GM23338 (cell line): ENCODE data around the gene SLC7A14. TPM values are rescaled to one million over a fixed set of nuclear protein-coding genes. Genes with fewer than 3 reads are reported as not detected.

Experiments
- ATAC-seq: fragments of 200-7000 bp; cut with Tn5 transposase; 3 replicates; pipeline ENCODE4 v1.9.1; 2020
- DNase-seq: peaks from one replicate; pipeline ENCODE4 v3.0.0-alpha.2; 2015; ENCODE audit warnings: low spot score
- H2AFZ ChIP-seq: fragments of 200-600 bp; sonication (generic); 2 replicates; pipeline ENCODE4 v1.8.0; 2016; ENCODE audit warnings: antibody characterized with exemption, mild to moderate bottlenecking, moderate library complexity
- H3F3A ChIP-seq: fragments of 200-600 bp; sonication (generic); replicated peaks from 2 replicates; pipeline ENCODE4 v1.8.0; 2017; ENCODE audit warnings: antibody characterized with exemption, mixed run types, low read depth
- H3K27ac ChIP-seq: fragments of 200-600 bp; sonication (generic); 2 replicates; pipeline ENCODE4 v1.6.1; 2016; ENCODE audit warnings: low read depth
- H3K27me3 ChIP-seq: fragments of 200-600 bp; sonication (generic); 2 replicates; pipeline ENCODE4 v1.8.0; 2016; ENCODE audit warnings: mild to moderate bottlenecking, mixed run types, moderate library complexity; ENCODE audit not compliant: insufficient read depth
- H3K36me3 ChIP-seq: fragments of 200-600 bp; sonication (generic); 2 replicates; pipeline ENCODE4 v1.8.0; 2016; ENCODE audit warnings: mild to moderate bottlenecking; ENCODE audit not compliant: insufficient read depth
- H3K4me1 ChIP-seq: fragments of 200-600 bp; sonication (generic); 2 replicates; pipeline ENCODE4 v1.8.0; 2016; ENCODE audit warnings: mild to moderate bottlenecking, moderate library complexity; ENCODE audit not compliant: insufficient read depth
- H3K4me2 ChIP-seq: fragments of 200-600 bp; sonication (generic); 2 replicates; pipeline ENCODE4 v1.7.1; 2017; ENCODE audit warnings: mixed run types
- H3K4me3 ChIP-seq: fragments of 200-600 bp; sonication (generic); 2 replicates; pipeline ENCODE4 v1.6.1; 2016; ENCODE audit warnings: mixed run types
- H3K79me2 ChIP-seq: fragments of 200-600 bp; sonication (generic); replicated peaks from 2 replicates; pipeline ENCODE4 v1.8.0; 2017; ENCODE audit warnings: mild to moderate bottlenecking; ENCODE audit not compliant: insufficient read depth
- H3K9me2 ChIP-seq: fragments of 200-600 bp; sonication (generic); 2 replicates; pipeline ENCODE4 v1.8.0; 2017; ENCODE audit not compliant: insufficient read depth
- H4K20me1 ChIP-seq: fragments of 200-600 bp; sonication (generic); replicated peaks from 2 replicates; pipeline ENCODE4 v1.8.0; 2017; ENCODE audit warnings: mild to moderate bottlenecking; ENCODE audit not compliant: insufficient read depth
- H3K27ac Mint-ChIP-seq: 2 replicates; pipeline ENCODE4 v1.8.0; 2020; ENCODE audit warnings: inconsistent platforms, mild to moderate bottlenecking, moderate library complexity, mixed read lengths
- H3K27me3 Mint-ChIP-seq: 3 replicates; pipeline ENCODE4 v1.8.0; 2022; ENCODE audit warnings: low read depth, mild to moderate bottlenecking, moderate library complexity, mixed read lengths, inconsistent platforms; ENCODE audit not compliant: insufficient read depth, poor library complexity
- H3K36me3 Mint-ChIP-seq: 3 replicates; pipeline ENCODE4 v1.8.0; 2021; ENCODE audit warnings: low read depth, mild to moderate bottlenecking, inconsistent platforms, moderate library complexity, mixed read lengths
- H3K4me1 Mint-ChIP-seq: 3 replicates; pipeline ENCODE4 v1.8.0; 2020; ENCODE audit warnings: mild to moderate bottlenecking, inconsistent platforms, mixed read lengths
- H3K4me3 Mint-ChIP-seq: 3 replicates; pipeline ENCODE4 v1.8.0; 2021; ENCODE audit warnings: moderate library complexity, mild to moderate bottlenecking, inconsistent platforms, mixed read lengths
- H3K9me3 Mint-ChIP-seq: 3 replicates; pipeline ENCODE4 v1.8.0; 2020; ENCODE audit warnings: moderate library complexity, mild to moderate bottlenecking, inconsistent platforms, mixed read lengths
- CREB1 ChIP-seq: fragments of 250-450 bp; sonication (Bioruptor Pico); IDR thresholded peaks from 2 replicates; pipeline ENCODE4 v1.5.0; 2020; ENCODE audit warnings: low read depth, mild to moderate bottlenecking, moderate library complexity
- EZH2 ChIP-seq: fragments of 200-600 bp; sonication (generic); IDR thresholded peaks from one replicate; pipeline ENCODE4 v1.8.0; 2017; ENCODE audit warnings: antibody characterized with exemption, mild to moderate bottlenecking, low read depth; ENCODE audit not compliant: unreplicated experiment
- EZH2phosphoT487 ChIP-seq: fragments of 200-600 bp; sonication (generic); IDR thresholded peaks from one replicate; pipeline ENCODE4 v1.8.1; 2018; ENCODE audit warnings: antibody characterized with exemption; ENCODE audit not compliant: unreplicated experiment
- JUNB ChIP-seq: IDR thresholded peaks from one replicate; pipeline ENCODE4 v1.6.1; 2016; ENCODE audit warnings: antibody characterized with exemption; ENCODE audit not compliant: unreplicated experiment
- NANOG ChIP-seq: IDR thresholded peaks from 2 replicates; pipeline ENCODE4 v1.6.1; 2016; ENCODE audit warnings: antibody characterized with exemption, borderline replicate concordance
- STAT1 ChIP-seq: IDR thresholded peaks from one replicate; pipeline ENCODE4 v1.6.1; 2016; ENCODE audit warnings: antibody characterized with exemption; ENCODE audit not compliant: unreplicated experiment
- ZNF114 ChIP-seq: fragments of 250-450 bp; sonication (Bioruptor Pico); IDR thresholded peaks from 2 replicates; pipeline ENCODE4 v1.5.0; 2020; ENCODE audit warnings: mild to moderate bottlenecking, moderate library complexity
- ZNF331 ChIP-seq: fragments of 250-450 bp; sonication (Bioruptor Pico); IDR thresholded peaks from 2 replicates; pipeline ENCODE4 v1.5.0; 2020; ENCODE audit warnings: low read depth, mild to moderate bottlenecking, moderate library complexity
- polyA plus RNA-seq: library from polyadenylated mRNA; unstranded; fragments of >200 nt; fragmentation: Nextera tagmentation; extraction: Ambion mirVana; gene quantifications from 2 replicates; pipeline ENCODE4 v1.2.1, GENCODE V29; 2016
- total RNA-seq: library from RNA; depleted of rRNA; stranded (reverse); fragments of >200 nt; shearing (Covaris generic); gene quantifications from 2 replicates; pipeline ENCODE4 v1.2.3, GENCODE V29; 2014
- TF ChIP-seq, protein P1 (sequence below), 2 experiments: fragments of 200-600 bp in 1 of 2; sonication (generic) in 1 of 2; conservative IDR thresholded peaks; 2 replicates each; pipeline versions ENCODE4 v1.5.1 to v1.6.1; 2016 to 2017; ENCODE audit warnings: antibody characterized with exemption in 2 of 2, low read depth in 2 of 2, mild to moderate bottlenecking in 2 of 2, moderate library complexity in 1 of 2
- TF ChIP-seq, protein P2 (sequence below): IDR thresholded peaks from one replicate; pipeline ENCODE4 v1.6.1; 2018; ENCODE audit warnings: antibody characterized with exemption; ENCODE audit not compliant: unreplicated experiment
- TF ChIP-seq, protein P3 (sequence below): IDR thresholded peaks from 2 replicates; pipeline ENCODE4 v1.6.1; 2016; ENCODE audit warnings: antibody characterized with exemption

Gene SLC7A14
- total and polyA plus RNA-seq, 2 experiments from 2014 or later = 0.49 to 0.82 TPM

DNA sequence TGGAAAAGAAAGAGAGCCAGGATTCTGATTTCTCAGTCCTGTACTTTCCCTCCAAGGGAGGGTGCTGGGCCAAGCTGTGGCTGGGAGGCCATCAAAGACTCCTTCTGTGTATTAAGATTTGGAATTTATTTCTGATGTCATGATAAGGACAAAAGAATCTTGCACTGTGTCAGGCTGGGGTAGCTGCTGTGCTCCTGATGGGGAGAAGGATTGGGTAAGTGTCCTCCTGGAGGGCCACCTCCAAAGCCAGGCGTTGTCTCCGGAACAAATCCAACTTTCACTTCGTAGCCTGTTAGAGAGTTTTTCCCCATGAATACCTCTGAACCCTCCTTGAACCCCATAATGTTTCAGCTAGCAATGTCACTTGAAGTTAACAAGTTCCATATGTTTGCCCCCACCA lies 137.3 kb downstream of the SLC7A14 start:
- H3K27me3 Mint-ChIP-seq = peaks cover 5% of the 10 kb centered on the region
- no peak overlapping the region for H3K4me2 ChIP-seq

More for the DNA sequence above, 137.3 kb downstream of the SLC7A14 start:
- H3K36me3 Mint-ChIP-seq = no peaks in the 10 kb centered on the region
- no peaks in the 10 kb centered on the region for H3K9me3 Mint-ChIP-seq
- no peak overlapping the region for H3K4me3 ChIP-seq
- H3K27ac Mint-ChIP-seq = no peak overlapping the region
- H4K20me1 ChIP-seq = no peaks in the 10 kb centered on the region
- H3K27ac ChIP-seq = no peak overlapping the region
- peak overlapping the region; percentile 56; the same call in 1 of the 2 replicates for H2AFZ ChIP-seq
- H3K4me1 Mint-ChIP-seq = peaks cover 4% of the 10 kb centered on the region
- DNase-seq = no peak
- no peaks in the 10 kb centered on the region for H3K79me2 ChIP-seq
- no peaks in the 10 kb centered on the region for H3K9me2 ChIP-seq
- H3K4me1 ChIP-seq = peaks cover 4% of the 10 kb centered on the region
- ATAC-seq = no peak
- no peak overlapping the region for H3K4me3 Mint-ChIP-seq
- no peak for TF ChIP-seq EZH2phosphoT487
- TF ChIP-seq, protein P1, sequence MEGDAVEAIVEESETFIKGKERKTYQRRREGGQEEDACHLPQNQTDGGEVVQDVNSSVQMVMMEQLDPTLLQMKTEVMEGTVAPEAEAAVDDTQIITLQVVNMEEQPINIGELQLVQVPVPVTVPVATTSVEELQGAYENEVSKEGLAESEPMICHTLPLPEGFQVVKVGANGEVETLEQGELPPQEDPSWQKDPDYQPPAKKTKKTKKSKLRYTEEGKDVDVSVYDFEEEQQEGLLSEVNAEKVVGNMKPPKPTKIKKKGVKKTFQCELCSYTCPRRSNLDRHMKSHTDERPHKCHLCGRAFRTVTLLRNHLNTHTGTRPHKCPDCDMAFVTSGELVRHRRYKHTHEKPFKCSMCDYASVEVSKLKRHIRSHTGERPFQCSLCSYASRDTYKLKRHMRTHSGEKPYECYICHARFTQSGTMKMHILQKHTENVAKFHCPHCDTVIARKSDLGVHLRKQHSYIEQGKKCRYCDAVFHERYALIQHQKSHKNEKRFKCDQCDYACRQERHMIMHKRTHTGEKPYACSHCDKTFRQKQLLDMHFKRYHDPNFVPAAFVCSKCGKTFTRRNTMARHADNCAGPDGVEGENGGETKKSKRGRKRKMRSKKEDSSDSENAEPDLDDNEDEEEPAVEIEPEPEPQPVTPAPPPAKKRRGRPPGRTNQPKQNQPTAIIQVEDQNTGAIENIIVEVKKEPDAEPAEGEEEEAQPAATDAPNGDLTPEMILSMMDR (conservative IDR thresholded peaks at IDR 0.05; ENCODE audit: low read depth in 2 of 2) = no peak
- no peak for TF ChIP-seq ZNF114 (CRISPR knock-in tag)
- TF ChIP-seq, protein P2, sequence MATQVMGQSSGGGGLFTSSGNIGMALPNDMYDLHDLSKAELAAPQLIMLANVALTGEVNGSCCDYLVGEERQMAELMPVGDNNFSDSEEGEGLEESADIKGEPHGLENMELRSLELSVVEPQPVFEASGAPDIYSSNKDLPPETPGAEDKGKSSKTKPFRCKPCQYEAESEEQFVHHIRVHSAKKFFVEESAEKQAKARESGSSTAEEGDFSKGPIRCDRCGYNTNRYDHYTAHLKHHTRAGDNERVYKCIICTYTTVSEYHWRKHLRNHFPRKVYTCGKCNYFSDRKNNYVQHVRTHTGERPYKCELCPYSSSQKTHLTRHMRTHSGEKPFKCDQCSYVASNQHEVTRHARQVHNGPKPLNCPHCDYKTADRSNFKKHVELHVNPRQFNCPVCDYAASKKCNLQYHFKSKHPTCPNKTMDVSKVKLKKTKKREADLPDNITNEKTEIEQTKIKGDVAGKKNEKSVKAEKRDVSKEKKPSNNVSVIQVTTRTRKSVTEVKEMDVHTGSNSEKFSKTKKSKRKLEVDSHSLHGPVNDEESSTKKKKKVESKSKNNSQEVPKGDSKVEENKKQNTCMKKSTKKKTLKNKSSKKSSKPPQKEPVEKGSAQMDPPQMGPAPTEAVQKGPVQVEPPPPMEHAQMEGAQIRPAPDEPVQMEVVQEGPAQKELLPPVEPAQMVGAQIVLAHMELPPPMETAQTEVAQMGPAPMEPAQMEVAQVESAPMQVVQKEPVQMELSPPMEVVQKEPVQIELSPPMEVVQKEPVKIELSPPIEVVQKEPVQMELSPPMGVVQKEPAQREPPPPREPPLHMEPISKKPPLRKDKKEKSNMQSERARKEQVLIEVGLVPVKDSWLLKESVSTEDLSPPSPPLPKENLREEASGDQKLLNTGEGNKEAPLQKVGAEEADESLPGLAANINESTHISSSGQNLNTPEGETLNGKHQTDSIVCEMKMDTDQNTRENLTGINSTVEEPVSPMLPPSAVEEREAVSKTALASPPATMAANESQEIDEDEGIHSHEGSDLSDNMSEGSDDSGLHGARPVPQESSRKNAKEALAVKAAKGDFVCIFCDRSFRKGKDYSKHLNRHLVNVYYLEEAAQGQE = no peak
- no peak for TF ChIP-seq NANOG
- TF ChIP-seq CREB1 (CRISPR knock-in tag) = no peak
- no peak for TF ChIP-seq ZNF331 (CRISPR knock-in tag)
- TF ChIP-seq EZH2 = no peak
- TF ChIP-seq, protein P3, sequence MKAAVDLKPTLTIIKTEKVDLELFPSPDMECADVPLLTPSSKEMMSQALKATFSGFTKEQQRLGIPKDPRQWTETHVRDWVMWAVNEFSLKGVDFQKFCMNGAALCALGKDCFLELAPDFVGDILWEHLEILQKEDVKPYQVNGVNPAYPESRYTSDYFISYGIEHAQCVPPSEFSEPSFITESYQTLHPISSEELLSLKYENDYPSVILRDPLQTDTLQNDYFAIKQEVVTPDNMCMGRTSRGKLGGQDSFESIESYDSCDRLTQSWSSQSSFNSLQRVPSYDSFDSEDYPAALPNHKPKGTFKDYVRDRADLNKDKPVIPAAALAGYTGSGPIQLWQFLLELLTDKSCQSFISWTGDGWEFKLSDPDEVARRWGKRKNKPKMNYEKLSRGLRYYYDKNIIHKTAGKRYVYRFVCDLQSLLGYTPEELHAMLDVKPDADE = no peak
- no peak for TF ChIP-seq STAT1
- no peak for TF ChIP-seq JUNB
- H3F3A ChIP-seq = no peaks in the 10 kb centered on the region
- no peaks in the 10 kb centered on the region for H3K27me3 ChIP-seq
- H3K36me3 ChIP-seq = no peaks in the 10 kb centered on the region
